Activated naive CD4-positive, alpha-beta T cell treated with anti-CD3 and anti-CD28 coated beads, Interleukin-2, amount 50 U/mL, for 16 hours (primary cell): ENCODE results near the gene ADORA1.

Source experiments
- DNase-seq: peaks from one replicate; pipeline ENCODE4 v3.0.0-alpha.2; 2020

Gene ADORA1

DNA sequence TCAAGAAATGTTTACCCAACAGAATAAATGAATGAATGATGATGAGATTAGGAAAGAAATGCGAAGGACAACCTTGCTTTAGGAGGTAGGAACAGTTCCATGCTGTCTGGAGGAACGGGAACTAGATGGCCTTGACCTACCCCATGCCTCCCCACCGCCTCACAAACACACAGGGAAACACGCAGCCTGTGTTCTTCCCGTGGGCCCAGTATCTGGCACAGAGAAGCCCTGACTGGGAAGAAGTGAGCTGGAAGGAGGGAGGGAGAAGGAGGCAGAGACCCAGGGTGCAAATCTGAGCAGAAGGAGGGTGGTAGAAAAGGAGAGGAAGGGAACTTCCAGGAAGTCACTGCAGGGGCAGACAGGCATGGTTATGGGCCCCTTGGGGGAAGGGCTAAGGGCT is 3.5 kb upstream of the ADORA1 start:
- DNase-seq, result no peak

DNA sequence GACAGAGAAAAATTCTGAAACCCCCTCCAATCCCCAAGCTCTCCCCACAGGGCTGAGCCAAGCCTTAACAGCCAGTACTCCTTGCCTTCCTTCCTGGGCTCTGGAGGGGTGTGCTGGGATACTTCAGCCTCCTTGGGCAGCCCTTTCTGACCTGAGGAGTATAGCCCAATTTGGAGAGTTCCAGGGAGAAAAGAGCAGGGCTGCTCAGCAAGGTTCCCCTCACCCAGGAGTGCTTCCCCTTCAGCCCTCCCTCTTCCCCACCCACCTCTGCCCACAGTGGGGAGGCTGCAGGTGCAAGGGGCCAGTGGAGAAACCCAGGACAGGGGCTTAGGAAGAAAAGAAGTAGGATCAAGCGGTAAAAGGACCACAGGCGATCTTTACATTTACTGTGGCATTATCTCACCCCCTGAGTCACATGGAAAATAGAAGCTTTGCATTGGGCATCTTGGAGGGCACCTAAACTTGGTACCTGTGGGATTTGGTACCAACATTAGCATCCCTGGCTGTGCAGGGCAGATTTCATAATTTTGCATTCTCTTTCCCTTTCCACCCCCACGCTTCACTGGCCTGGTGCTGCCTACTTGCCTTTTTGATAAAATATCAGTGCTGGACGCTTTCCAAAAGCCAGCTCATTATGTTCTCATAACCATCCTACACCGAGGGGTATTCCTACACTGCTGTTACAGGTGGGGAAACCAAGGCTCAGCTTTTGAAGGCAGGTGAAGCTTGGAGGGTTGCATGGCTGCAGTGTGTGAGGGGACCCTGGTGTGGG is 2.8 kb upstream of the ADORA1 start:
- no peak for DNase-seq

DNA sequence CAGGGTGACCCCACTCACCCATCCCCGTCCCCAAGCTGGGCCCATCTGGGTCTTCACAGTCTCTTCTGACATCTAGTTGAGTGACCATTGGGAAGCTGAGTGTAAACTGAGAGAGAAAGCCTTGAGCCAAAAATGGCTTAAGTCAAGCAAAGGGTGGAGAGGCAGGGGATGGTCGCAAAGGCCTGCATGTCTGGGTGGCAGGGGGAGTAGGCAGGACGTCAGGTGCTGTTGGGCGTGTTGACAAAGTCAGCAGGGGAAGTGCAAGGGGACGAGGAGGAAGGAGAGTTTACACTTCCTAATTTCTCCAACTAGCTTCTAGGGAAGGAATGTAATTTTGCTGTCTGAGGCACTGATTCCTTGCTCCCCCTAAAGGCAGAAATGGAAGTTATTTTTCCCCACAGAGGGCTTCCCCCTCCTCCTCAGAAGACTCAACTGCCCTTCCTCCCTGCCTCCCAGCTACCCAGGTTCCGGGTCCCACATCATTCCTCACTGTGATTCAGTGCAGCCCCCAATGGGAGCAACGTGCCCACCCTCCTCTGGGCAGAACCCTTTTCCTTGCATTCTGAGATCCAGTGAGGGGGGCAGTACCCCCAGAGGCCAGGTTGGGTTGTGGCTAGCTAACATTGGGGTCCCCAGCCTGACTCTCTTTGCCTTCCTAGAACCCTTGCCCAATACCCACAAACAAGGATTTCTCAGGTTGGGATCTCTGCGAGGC is 1.2 kb upstream of the ADORA1 start:
- DNase-seq, result no peak

DNA sequence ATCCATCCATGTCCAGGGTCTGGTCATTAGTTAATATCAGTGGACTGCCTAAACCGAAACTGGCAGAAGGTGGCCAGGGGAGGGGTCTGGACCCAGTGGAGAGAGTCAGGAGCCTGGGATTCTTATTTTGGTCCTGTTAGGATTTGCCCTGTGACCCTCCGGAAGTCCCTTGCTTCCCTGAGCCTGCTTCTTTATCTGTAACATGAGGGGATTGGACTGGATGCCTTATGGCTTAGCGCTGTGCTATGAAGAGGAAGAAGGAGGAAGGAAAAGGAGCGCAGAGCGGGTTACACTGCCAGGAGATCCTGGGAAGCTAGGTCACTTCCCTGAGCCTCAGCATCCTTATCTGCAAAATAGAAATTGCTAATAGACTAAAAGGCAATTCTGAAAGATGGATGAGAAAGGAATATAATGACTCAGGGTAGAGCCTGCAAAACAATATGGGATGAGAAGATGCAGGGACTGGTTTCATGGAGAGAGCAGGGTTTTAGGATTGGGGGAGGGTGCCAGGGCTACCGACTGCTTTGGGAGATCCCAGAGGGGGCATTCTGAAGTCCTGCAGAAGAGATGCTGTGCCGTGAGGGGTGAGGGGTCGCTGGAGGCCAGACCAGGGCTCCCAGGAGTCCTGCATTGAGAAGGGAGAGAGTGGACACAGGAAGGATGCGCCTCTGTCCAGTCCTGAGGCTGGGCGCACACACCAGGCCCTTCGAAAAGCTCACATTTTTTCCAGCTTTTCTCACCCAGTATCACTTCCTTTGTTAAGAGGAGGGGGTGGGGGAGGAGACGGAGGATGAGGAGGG is 460 bp upstream of the ADORA1 start:
- DNase-seq, result no peak

DNA sequence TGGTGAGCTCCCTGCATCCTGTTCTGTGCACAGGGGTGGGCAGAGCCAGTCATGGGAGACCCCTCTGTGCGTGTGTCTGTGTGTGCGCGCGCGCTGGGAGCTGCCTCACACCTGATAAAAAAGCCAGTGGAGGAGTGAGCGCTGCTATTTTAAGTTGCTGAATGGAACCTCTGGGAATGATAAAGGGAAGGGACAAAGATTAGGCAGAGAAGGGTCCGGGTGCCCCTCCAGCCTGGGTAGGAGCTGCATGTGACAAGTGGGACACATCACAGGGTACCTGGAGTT is 847 bp downstream of the ADORA1 start:
- DNase-seq, result no peak

DNA sequence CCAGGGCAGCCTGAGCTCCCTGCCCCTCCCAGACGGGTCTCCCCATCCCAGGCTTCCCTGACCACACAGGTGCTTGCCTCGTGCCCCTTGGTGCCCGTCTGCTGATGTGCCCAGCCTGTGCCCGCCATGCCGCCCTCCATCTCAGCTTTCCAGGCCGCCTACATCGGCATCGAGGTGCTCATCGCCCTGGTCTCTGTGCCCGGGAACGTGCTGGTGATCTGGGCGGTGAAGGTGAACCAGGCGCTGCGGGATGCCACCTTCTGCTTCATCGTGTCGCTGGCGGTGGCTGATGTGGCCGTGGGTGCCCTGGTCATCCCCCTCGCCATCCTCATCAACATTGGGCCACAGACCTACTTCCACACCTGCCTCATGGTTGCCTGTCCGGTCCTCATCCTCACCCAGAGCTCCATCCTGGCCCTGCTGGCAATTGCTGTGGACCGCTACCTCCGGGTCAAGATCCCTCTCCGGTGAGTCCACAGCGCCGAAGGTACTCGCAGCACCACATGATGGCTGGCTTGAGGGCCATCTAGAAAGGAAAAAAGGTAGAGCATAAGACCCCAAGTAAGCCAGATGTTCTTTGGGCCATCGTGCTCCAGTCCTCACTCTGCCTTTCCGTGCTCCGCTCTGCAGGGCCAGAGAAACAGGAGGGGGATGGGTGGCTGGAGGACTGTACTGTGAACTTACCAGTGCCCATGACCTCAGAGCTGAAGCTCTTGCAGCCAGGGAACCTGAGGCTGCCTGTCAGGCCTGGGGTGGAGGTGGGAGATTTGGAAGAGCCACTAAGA is 1.4 kb downstream of the ADORA1 start:
- no peak for DNase-seq

DNA sequence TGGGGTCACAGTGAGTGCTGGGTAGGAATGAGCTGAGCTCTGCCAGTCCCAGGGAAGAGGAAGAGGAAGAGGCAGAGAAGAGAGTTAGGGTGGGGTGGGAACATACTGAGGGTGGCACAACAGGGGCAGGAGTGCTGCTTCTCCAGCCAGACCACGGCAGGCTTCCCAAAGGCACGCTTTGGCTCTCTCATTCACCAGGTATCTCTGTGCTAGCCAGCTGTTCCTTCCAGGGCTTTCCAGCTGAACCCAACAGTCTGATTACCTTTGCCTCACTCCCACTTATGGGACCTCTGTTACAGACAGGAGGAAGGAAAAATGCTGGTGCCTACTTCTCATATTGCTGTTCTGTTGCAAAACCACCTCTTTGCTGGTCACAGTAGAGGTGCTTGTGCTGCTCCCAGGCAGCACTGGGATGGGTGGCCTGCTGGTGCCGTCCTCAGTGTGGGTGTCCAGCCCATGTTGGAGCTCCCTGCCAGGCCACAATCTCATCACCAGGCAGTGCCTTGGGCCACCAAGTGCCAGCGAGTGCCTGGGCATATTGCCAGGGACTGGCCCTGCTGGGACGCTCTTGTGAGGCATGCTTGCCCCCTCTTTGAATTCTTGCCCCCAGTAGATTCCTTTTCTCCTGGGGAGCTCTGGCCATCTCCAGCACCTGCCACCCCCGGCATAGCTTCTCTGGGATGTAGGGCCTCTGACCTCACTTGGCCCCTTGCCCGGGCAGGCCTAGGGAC is 2.1 kb downstream of the ADORA1 start:
- no peak for DNase-seq

DNA sequence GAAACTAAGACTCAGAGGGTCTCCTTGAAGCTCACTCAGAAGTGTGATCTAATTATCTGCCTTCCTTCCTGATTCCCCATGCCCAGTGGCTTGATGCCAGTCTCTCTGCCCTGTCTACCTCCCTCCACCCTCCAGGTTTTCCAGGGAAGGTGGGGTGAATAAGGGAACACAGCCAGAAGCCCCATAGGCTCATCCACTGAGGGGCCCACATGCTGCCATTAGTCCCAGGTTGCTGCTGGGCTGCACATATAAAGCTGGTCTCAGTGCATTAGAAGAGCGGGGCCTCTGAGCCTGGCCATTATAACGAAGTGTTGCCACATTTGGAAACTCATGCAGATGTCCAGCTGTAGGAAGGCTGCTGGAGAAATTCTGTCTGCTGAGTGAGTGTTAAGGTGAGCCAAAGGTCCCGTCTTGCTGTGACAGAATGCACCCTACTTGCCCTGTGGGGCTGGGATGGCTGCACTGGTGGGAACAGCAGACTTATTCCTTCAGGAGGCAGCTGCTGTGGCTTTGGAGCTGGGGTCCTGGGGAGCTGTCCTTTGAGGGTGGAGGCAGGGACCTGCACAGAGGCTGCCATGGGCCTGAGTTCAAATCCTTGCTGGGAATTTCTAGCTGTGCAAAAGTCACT is 2.9 kb downstream of the ADORA1 start:
- no peak for DNase-seq

DNA sequence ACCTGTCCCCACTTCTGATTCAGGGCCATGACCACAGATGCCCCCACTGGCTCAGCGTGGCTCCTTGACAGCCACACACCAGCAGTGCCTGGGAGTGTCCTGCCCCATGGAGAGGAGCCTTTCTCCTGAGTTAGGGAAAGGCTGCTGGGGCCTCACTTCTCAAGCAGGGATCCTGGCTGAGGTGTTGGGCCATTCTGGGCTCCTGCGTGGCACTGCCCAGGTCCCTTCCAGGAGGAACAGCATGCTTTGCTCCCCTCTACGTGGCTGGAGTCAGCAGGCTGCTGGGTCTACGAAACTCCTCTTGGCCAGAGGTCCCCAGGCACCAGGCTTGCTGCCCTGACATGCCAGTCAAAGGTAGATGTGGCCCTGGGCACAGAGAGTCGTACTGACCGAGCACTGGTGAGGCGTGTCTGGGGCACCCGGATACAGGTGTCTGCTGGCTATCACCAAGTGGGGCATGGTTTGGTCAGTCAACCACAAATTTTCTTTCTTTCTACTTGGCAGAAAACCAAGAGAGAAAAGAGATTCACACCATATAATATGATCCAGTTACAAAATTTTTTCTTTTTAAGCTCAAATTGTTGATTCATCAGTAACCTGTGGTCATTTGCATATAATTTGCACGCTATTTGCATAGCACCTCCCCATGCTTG is 4.1 kb downstream of the ADORA1 start:
- no peak for DNase-seq

DNA sequence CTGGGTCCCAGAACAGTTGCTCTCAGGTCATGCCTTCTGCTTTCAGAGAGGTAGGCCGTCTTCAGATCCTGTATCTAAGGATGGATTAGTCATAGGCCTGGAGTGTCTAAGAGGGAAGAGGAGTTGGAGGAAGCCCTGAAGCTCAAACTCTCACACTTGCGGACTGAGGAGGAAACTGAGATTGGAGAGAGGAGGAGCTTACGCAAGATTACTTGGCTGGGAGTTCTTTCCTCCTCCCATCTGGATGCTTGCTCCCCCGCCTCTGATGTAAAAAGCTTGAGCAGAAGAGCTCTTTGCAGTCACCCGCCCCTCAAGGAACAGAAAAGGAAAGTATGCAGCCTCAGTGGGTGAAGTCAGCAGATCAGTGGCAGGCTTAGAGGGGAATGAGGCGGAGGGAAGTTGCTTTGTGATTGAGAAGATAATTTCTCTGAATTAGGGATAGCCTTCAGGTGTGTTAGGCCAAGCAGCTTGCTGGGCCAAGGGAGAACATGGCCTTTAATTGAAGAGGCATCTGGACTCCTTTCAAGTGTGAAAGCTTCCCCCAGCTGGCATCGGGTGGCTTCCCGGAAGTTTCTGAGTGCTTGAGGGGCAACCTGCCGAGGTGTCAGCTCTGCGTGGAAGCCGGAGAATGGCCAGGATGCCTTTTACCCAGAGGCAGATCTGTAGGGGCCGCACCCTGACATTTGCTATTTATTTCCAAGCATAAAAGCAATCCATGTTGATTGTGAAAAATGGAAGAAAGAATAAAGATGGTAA is 6.6 kb downstream of the ADORA1 start:
- no peak for DNase-seq

DNA sequence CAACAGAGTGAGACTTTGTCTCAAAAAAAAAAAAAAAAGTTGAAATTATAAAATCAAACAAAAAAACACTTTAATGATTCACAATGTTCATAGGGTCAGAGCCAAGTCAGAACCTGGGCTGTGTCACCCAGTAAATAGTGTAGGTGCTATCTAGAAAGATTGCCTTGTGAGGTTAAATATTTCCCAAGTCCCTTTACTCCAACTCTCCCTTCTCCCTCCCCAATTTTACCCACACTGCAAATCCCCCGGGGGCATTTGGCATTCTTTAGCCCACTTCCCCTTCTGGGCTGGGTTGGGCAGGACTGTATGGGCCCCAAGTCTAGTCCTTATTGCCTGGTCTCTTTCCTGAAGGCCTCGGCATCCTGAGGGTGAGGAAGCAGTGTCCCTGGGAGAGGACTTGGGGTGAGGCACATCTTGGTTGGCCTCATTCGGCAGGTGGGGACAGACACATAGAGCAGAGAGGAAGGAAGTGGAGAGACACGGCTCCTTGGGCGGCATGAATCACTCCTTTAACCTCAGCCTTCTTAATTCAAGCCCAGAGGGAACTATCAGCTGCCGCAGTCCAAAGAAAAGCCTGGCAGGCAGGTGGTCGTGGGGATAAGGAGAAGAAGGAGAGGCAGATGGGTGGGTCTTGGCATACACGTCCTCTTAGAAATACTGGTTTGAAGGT is 8.2 kb downstream of the ADORA1 start:
- DNase-seq, result no peak

DNA sequence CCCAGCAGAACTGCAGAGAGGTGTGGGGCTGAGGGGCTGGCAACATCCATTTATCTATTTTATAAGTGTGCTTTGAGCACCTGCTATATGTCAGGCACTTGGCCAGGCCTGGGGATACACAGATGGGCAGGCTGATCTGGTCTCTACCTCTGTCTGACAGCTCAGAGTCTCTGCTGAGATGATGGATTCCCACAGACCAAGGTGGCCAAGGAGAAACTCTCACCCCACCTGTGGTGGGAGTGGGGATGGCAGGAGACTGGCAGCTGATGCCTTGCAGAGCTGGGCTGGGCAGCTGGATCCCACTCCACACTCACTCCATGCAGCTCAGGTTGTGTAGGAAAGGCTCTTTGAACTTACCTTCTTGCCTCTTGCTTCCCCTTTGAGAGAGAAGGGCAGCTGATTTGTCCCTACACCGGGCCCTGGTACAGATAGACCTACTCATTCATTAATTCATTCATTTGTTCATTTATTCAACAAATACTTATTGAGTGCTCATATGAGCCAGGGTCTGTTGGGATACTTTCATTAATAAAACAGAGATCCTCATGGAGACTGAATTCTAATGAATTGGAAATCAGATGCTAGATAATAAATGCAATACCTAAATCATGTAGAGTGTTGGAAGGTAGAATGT is 9.0 kb downstream of the ADORA1 start:
- DNase-seq, result no peak

DNA sequence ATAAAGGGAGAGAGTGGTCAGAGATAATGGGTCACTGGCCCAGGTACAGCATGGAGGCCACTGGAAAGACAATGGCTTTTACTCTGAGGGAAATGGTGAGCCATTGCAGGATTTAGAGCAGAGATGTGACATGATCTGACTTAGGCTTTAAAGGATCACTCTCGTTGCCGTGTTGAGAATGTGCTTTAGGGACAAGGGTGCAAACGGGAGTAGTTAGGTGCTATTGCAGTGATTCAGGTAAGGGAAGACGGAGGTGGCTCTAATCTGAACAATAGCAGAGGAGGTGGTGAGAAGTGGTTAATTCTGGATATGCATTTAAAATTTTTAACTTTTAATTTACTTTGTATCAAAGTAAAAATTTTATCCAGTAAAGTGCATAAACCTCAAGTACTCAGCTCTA is 9.8 kb downstream of the ADORA1 start:
- DNase-seq, result no peak

DNA sequence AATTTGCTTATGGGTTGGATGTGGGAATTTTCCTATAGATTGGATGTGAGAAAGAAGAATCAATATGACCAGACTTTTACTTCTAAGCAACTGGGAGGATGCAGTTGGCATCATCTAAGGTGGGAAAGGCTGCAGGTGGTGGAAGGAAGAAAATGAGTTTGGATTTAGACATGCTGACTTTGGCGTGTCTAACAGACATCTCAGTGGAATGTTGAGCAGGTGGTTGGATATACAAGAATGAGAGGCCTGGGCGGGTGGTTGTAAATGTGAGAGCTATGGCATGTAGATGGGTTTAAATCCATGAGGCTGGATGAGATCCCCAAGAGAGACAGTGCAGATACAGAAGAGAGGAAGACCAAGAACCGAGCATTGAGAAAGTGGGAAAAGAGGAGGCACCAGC is 10.5 kb downstream of the ADORA1 start:
- no peak for DNase-seq

DNA sequence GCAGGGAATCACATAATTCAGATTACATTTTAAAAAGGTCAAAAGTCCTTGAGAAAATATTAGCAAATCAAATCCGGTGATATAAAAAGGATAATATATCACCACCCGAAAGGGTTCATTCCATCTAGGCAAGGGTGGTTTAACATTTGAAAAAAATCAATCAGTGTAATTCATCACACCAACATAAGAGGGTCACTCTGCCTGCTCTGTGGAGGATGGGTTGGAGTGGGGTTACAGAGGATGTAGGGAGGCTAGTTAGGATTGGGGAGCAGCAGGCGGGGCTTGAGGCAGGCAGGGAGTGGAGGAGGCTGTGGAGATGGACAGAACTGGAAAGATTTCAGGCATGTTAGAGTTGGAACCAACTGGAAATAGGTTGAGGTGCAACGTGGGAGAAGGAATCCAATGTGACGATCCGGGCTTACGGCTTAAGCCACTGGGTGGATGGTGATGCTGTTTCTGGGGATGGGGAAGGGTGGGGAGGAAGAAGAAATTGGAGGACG is 12.5 kb downstream of the ADORA1 start:
- DNase-seq, result no peak

DNA sequence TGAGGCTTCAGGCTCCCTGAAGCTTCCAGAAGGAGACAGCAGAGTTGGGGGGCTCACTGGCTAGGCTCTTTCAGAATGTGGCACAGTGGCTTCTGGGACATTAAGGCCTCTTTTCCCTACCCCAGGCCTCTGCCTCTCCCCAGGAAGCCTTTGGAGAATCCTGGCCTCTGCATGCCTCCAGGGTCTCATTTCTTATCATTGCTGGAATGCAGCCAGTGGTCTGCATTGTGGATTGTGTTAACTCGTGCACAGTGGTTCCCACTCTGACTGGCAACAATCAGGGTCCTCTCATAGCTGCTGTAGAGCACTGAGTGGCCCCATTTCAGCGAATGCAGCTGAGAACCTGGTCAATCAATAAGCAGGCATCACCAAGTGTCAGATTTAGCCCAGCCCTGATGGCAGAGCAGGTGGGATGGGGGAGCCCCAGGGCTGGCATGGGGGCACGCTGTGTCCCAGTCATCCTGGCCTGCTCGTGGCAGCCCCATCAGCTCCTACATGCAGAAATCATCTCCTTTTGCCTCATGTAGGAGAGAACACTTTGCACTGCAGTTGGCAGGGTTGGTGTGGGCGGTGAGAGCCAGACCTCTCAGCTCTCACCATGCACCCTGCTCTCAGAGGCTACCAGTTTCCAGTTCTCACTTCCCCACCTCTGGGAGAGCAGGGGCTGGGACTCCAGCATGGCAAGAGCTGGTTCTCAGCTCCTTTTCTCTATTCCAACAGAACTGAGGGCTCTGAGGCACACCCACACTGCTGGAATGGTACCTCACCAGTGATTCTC is 13.4 kb downstream of the ADORA1 start:
- no peak for DNase-seq

DNA sequence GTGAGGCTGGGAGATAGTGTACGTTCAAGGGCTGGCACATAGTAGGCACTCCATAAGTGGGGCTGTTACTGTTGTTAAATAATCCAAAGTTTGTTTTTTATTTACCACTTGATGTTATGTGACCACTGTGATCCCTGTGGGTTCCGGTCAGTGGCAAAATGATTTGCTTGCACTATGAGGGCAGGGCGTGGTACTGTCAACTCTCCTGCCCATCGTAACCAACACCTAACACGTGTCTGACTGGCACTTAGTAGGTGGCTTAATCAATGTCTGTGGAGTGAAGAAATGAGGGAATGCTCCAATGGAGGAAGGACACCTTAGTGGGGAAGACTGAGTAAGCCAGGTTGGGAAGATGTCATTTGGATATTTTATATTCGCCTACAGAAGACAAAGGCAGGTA is 14.6 kb downstream of the ADORA1 start:
- DNase-seq, result no peak

DNA sequence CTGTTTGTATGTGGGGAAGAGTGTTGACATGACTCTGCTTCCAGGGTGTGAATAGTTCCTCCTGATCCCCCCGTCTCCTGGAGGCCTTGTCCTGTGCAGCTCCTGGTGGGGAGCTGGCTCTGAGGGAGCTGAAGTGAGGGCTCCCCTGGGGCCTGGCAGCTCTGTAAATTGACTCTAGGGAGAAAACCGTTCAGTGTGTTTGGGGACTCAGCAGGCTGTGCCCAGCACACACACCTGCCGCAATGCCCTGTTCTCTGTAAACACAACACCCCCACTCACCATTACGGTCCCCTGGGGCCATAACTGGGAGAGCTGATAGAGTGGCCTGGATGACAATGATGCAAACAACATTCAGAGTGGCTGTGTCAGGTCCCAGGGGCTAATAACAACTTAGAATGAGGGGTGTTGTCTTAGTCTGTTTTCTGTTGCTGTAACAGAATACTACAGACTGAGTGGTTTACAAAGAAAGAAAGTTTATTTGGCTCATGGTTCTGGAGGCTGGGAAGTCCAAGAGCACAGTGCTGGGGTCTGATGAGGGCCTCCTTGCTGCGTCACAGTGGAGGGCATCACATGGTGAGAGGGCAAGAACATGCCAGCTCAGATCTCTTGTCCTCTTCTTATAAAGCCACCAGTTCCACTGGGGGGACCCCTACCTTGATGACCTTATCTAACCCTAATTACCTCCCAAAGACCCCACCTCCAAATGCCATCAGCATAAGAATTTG is 15.3 kb downstream of the ADORA1 start:
- no peak for DNase-seq
